ENCODE measurements around the gene SAP30BP. TPM values are rescaled to one million over a fixed set of nuclear protein-coding genes. Genes with fewer than 3 reads are reported as not detected.

Gene SAP30BP
- total RNA-seq (2014; rRNA removed; shearing (Covaris generic)), result 94.1 and 162 TPM in 2 replicates

GRCh38 chr17:75666959-75667790 lies at the start of gene SAP30BP, which contains the start of gene RECQL5:
Gene SAP30BP (plus strand): TSS chr17:75667338. CDS start chr17:75667373, 35 bp downstream.
Gene RECQL5 (minus strand): TSS chr17:75667154. CDS start chr17:75666557, 597 bp downstream.
- in situ Hi-C loops (cut with HindIII; ENCODE audit: low sequenced_read_pairs), result no loop called here
- DNase-seq (ENCODE audit: low spot score), result peak; percentile 99

GRCh38 chr17:75617675-75618074 lies 49.5 kb upstream of the SAP30BP start:
- DNase-seq (ENCODE audit: low spot score), result no peak
- in situ Hi-C loops (cut with HindIII; ENCODE audit: low sequenced_read_pairs), result no loop called here

- in situ Hi-C loops (cut with HindIII; ENCODE audit: low sequenced_read_pairs), result no loop called here
- DNase-seq (ENCODE audit: low spot score), result peak; percentile 86
Observed at GRCh38 chr17:75619506-75620431, 47.4 kb upstream of the SAP30BP start.

GRCh38 chr17:75621489-75621888 lies 45.6 kb upstream of the SAP30BP start:
- DNase-seq (ENCODE audit: low spot score), result no peak

DNA sequence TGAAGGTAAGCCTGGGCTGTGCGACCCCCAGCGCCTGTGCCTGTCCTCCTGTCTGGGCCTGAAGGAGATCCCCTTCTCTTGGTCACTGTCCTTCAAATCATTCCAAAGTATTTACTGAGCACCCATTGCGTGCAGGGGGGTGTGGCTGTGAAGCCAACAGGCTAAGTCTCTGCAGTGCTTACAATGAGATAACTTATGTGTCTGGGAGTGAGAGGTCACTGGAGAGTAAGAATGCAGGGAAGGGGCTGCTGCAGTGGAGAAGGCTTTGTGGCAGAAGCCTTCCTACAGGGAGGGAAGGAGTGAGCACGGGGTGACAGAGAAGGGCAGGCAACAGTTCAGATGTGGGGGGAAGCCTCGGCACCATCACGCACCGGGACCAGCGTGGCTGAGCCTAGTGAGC lies 45.1 kb upstream of the SAP30BP start:
- in situ Hi-C loops (cut with HindIII; ENCODE audit: low sequenced_read_pairs), result no loop called here
- DNase-seq (ENCODE audit: low spot score), result no peak

More at GRCh38 chr17:75621489-75621888, 45.6 kb upstream of the SAP30BP start:
- in situ Hi-C loops (cut with HindIII; ENCODE audit: low sequenced_read_pairs), result no loop called here

- no peak for DNase-seq (ENCODE audit: low spot score)
- in situ Hi-C loops (cut with HindIII; ENCODE audit: low sequenced_read_pairs), result no loop called here
Observed at GRCh38 chr17:75622771-75623273, 44.3 kb upstream of the SAP30BP start.

DNA sequence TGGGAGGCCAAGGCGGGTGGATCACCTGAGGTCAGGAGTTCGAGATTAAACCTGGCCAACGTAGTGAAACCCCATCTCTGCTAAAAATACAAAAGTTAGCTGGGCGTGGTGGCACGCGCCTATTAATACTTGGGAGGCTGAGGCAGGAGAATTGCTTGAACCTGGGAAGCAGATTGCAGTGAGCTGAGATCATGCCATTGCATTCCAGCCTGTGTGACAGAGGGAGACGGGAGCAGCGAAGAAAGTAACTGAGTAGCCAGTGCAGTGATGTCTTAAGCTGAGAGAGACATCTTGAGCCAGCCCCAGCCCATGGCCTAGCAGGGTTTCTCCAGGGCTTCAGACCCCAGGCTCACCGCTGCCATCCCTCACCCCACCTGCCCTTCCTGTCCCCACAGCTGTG lies 43.8 kb upstream of the SAP30BP start:
- no peak for DNase-seq (ENCODE audit: low spot score)
- in situ Hi-C loops (cut with HindIII; ENCODE audit: low sequenced_read_pairs), result no loop called here

GRCh38 chr17:75624021-75624420 lies 43.1 kb upstream of the SAP30BP start:
- DNase-seq (ENCODE audit: low spot score), result no peak
- in situ Hi-C loops (cut with HindIII; ENCODE audit: low sequenced_read_pairs), result no loop called here

DNA sequence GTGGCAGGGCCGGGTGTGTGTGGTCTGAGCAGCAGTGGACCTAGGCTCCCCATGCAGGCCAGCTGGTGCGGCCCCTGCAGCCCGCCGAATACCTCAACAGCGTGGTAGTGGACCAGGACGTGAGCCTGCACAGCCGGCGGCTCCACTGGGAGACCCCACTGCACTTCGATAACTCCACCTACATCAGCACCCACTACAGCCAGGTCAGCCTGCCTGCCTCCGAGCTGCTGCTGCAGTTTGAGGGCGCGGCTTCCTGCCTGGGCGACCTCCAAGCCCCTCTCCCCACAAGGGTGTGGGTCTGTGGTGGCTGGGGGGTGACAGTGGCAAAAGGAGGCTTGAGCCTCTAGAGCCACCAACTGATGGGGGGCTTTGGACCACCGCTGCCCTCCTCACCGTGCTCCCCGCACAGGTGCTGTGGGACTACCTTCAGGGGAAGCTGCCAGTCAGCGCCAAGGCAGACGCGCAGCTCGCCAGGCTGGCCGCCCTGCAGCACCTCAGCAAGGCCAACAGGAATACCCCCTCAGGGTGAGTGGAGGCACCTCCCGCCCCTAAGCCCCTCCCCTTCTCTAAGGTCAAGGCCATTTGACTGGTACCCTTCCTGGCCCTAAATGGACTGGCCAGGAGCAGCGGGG lies 42.3 kb upstream of the SAP30BP start:
- in situ Hi-C loops (cut with HindIII; ENCODE audit: low sequenced_read_pairs), result no loop called here
- DNase-seq (ENCODE audit: low spot score), result no peak

DNA sequence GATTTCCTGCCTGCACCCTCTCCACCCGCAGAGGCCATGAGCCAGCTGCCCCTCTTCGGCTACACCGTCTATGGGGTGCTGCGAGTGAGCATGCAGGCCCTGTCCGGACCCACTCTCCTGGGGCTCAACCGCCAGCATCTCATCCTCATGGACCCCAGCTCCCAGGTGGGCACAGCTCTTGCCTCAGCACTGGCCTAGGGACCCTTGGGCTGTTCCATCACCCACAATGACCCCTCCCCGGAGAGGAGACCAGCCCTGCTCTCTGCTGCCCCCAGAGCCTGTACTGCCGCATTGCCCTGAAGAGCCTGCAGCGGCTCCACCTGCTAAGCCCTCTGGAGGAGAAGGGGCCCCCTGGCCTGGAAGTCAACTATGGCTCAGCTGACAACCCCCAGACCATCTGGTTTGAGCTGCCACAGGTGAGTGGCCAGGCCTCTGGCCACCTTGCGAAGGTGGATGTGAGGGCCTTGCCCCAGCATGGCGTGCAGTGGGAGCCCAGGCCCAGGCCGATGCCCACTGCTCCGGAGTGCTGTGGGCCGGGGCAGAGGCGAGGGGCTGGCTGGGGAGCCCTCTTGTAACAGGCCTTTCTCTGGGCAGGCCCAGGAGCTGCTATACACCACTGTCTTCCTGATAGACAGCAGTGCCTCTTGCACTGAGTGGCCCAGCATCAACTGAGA lies 41.2 kb upstream of the SAP30BP start:
- DNase-seq (ENCODE audit: low spot score), result no peak
- in situ Hi-C loops (cut with HindIII; ENCODE audit: low sequenced_read_pairs), result no loop called here

DNA sequence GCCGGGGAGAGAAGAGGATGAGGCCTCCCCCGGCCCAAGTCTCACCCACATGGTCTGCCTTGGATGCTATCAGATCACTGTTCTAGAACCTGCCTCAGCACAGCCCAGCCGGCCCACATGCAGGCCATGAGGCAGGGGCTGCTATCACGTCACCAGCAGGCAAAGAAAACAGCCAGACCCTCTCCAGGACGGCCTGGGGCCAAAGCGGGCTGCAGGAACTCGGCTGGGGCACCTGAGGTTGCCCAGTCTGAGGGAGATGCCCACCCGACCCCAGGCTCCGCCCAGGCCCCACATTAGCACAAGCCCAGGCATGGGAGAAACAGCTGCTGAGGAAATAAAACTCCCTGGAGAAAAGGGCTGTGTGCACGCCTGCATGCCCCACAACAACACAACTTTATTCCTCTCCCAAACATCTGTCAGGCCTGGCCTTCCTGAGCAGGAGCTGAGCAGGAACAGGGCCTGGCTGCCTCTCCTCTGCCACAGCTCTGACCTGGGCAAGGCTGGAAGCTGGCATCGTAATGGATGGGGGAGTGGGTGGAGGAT lies 40.6 kb upstream of the SAP30BP start:
- no peak for DNase-seq (ENCODE audit: low spot score)
- in situ Hi-C loops (cut with HindIII; ENCODE audit: low sequenced_read_pairs), result no loop called here

GRCh38 chr17:75627094-75627493 lies 40.0 kb upstream of the SAP30BP start:
- in situ Hi-C loops (cut with HindIII; ENCODE audit: low sequenced_read_pairs), result no loop called here
- no peak for DNase-seq (ENCODE audit: low spot score)

GRCh38 chr17:75628425-75628824 lies 38.7 kb upstream of the SAP30BP start:
- in situ Hi-C loops (cut with HindIII; ENCODE audit: low sequenced_read_pairs), result no loop called here
- DNase-seq (ENCODE audit: low spot score), result no peak

- in situ Hi-C loops (cut with HindIII; ENCODE audit: low sequenced_read_pairs), result no loop called here
- DNase-seq (ENCODE audit: low spot score), result no peak
Observed at GRCh38 chr17:75629157-75629556, 38.0 kb upstream of the SAP30BP start.

DNA sequence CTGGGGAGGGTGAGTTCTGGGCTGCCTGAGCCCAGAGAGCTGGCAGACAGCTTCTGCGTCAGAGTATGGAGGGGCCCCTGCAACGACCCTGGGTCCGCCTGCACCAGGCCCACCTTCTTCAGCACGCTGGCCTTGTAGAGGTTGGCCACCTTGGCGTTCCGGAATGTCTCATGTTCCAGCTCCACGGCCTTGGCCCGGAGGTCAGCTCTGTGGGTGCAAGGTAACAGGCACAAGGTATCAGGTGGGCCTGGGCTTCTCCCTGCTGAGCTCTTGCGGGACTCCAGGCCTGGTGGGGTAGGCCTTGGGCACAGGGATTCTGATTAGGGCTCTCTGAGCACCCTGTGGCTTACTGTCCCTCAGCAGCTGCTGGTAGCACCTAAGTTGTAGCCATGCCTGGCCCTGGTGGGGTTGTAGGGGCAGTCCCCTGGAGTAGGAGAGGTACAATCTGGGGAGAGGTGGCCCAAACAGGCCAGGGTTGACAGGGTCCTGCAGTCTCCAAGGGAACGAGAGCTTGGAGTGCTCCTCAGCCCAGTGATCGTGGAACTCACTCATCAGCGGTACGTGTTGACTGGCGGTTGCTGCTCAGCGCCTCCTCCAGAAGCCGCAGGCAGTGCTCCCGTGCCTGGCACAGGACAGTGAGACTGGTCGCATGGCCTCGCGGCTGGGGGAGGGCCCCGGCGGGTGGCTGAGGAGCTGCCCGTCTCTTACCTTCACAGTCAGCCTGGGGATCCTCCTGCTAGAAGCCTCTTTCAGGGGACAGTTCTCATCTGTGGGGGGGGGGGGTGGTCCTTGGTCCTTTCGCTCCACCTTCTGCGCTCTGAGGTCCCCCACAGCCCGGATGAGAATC lies 36.8 kb upstream of the SAP30BP start:
- in situ Hi-C loops (cut with HindIII; ENCODE audit: low sequenced_read_pairs), result no loop called here
- no peak for DNase-seq (ENCODE audit: low spot score)

- no peak for DNase-seq (ENCODE audit: low spot score)
- in situ Hi-C loops (cut with HindIII; ENCODE audit: low sequenced_read_pairs), result no loop called here
Observed at GRCh38 chr17:75631353-75631752, 35.8 kb upstream of the SAP30BP start.

- DNase-seq (ENCODE audit: low spot score), result no peak
- in situ Hi-C loops (cut with HindIII; ENCODE audit: low sequenced_read_pairs), result no loop called here
Observed at GRCh38 chr17:75632428-75632827, 34.7 kb upstream of the SAP30BP start.

All from G401 (cell line).